Mammary microvascular endothelial cell (primary cell): ENCODE results near the gene HMGCL. TPM values are rescaled to one million over a fixed set of nuclear protein-coding genes. Genes with fewer than 3 reads are reported as not detected.

Experiments
- total RNA-seq: library from RNA; depleted of rRNA; stranded (reverse); fragments of >200 nt; gene quantifications from 2 replicates; pipeline ENCODE4 v1.2.3, GENCODE V29; 2015

The HMGCL gene
- total RNA-seq, result 34.2 and 38.7 TPM in 2 replicates

GRCh38 chr1:23825076-23825761 is at the start of gene HMGCL:
Gene HMGCL (minus strand): TSS chr1:23825429. CDS start chr1:23825415, 14 bp downstream.

GRCh38 chr1:23867895-23868556 is 42.8 kb upstream of the HMGCL start, which contains the start of gene FUCA1:
Gene FUCA1 (minus strand): TSS chr1:23868290. CDS start chr1:23868286, 4 bp downstream.

DNA sequence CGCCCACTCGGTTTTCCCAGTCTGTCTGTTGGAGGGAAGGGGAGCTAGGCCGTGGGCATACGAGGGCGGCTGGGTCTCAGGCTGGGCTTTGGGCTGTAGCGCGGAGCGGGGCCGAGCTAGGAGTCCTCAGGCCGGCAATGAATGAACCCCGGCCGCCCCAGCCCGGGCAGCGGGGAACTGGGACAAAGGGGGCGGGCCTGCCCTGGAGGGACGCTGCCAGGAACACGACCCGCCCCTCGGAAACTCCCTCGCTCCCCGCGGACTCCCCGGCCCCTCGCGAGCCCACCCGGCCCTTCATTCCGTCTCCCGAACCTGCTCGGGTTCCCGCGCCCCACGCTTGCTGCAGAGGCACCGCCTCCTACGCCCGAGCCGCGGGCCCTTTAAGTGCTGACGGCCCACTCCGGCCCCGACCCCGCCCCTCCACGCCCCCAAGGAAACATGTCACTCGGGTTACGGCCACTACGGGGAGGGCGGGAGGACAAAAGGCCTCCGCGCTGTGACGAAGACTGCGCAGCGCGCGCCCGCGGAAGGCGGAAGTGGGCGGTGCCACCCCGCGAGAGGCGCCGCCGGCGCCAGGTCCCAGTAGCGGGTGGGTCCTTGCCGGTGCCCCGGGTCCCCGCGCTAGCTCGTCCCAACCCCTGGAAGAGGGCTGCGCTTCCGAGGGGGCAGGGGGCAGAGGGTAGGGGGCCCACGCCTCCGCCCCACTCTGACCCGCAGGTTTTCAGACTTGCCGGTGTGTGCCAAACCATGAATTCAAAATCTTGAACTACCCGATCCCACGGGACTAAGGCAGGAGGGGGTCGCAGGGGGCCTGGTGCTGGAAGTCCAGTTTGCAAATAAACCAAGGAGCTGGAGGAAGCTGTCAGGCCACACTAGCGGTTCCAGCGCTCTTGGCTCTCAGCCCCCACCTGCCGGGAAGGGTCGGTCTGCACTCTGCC is 24.6 kb downstream of the HMGCL start, which contains the start of gene GALE:
Gene GALE, minus strand, starts transcription at position 355 of the 938 bp plus-strand sequence. CDS start 1,747 bp downstream, outside the sequence.

DNA sequence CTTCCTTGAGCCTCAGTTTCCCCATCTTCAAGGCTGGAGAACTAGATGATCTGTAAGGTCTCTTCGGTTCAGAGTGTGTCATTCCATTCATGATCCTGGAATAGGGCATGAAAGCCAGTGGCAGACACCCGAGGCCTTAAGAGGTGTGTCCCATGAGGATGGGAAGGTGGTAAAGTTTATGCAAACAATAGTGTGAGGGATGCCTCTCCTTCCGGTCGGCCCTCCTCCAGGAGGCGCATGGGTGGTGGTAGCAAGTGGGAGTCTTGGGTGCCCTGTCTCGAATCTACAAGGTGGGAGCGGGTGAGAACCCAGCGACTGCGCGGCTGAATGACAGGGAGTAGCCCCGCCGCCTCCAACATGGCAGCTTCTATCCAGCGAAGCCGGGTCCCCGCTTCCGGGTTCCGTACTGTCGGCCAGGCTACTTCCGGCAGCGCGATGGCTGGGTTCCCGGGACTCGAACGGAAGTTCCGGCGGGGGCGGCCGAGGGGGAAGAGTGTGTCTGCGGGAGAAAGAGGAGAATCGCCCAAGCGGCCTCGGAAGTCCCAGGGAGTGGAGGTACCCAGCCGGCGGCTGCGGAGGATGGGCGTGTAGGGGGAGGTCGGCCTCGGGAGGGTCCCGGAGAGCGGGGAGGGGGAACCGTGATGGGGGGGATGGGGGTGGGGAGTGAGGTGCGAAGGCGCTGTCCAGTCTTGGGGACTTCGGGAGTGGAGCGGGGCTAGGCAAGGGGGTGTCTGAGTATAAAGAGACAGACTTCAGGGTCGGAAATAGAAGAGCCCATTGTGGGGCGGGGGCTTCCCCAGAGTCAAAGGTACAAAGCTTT is 34.3 kb downstream of the HMGCL start, which contains the start of gene LYPLA2:
Gene LYPLA2, plus strand, starts transcription at position 450 of the 820 bp plus-strand sequence. CDS start 1,538 bp downstream, outside the sequence.

DNA sequence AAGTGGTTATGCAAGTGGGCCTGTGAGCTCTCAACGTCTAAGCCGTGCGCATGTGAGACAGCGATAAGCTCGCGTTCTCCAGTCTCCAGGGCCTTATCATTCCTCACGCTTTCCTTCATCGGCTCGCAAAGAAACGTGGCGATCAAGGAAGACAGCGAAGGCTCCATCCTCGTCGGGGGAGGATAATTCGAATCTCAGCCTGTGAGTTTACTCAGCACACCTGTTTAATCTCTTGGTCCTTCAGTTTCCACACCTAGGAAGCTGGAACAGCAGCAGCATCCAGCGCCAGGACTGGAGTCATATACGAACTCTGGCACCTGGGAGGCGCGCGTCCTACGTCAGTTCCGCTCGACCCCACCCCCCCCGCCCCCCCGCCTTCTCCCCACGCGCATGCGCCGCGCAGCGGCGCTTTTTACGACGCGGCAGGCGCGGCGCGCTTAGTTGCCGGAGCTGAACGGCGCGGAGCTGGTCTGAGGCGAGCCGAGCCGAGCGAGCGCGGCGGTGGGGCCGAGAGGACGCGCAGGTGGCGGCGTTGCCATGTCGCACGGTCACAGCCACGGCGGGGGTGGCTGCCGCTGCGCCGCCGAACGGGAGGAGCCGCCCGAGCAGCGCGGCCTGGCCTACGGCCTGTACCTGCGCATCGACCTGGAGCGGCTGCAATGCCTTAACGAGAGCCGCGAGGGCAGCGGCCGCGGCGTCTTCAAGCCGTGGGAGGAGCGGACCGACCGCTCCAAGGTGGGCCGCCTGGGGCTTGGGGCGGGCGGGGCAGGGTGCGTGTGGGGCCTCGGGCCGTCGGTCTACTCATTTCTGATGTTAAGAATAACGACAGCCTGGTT is 47.0 kb downstream of the HMGCL start, which contains the start of gene PITHD1:
Gene PITHD1, plus strand, starts transcription at position 440 of the 836 bp plus-strand sequence. Its CDS starts 98 bp downstream, at position 538.

Other genes with a start within 250 kb of the HMGCL start
- 907 and 978 TPM in 2 replicates for gene RPL11, start 133.6 kb downstream of the HMGCL start, total RNA-seq
- gene ELOA, start 82.0 kb downstream of the HMGCL start, total RNA-seq, result 33.7 and 35.9 TPM in 2 replicates
- 45.3 and 56.3 TPM in 2 replicates for gene PITHD1, start 47.0 kb downstream of the HMGCL start, total RNA-seq
- gene LYPLA2, start 34.3 kb downstream of the HMGCL start, total RNA-seq, result 102 and 127 TPM in 2 replicates
- 86.8 and 111 TPM in 2 replicates for gene GALE, start 24.7 kb downstream of the HMGCL start, total RNA-seq
- 8.0 and 10.0 TPM in 2 replicates for gene FUCA1, start 42.9 kb upstream of the HMGCL start, total RNA-seq
- gene CNR2, start 87.9 kb upstream of the HMGCL start, total RNA-seq, result not detected in 2 replicates
- 61.9 and 74.0 TPM in 2 replicates for gene PNRC2, start 134.4 kb upstream of the HMGCL start, total RNA-seq
- 71.0 and 84.2 TPM in 2 replicates for gene SRSF10, start 154.9 kb upstream of the HMGCL start, total RNA-seq